Gastroesophageal sphincter (tissue), 4 donors: ENCODE measurements around the gene CPEB3. TPM values are rescaled to one million over a fixed set of nuclear protein-coding genes. Genes with fewer than 3 reads are reported as not detected.

ENCODE experiments used
- ATAC-seq: fragments of 150-250 bp; one replicate; pipeline ENCODE4 v1.9.1; 2016; ENCODE audit warnings: mild to moderate bottlenecking, moderate library complexity
- H3K27ac ChIP-seq, 4 donors: fragments of 200-600 bp; sonication (generic) in 3 of 4; 1 replicate in 3 of 4; 2 replicates in 1 of 4; pipeline ENCODE4 v1.5.1; 2016 to 2019
- H3K27me3 ChIP-seq: fragments of 200-600 bp; sonication (generic); one replicate; pipeline ENCODE4 v1.5.1; 2019
- H3K36me3 ChIP-seq, 2 donors: fragments of 200-600 bp; sonication (generic); one replicate each; pipeline ENCODE4 v1.5.1; 2019; ENCODE audit warnings: control low read depth in 1 of 2
- H3K4me1 ChIP-seq, 3 donors: fragments of 200-600 bp; sonication (generic); 1 replicate in 2 of 3; 2 replicates in 1 of 3; pipeline ENCODE4 v1.5.1; 2016 to 2019; ENCODE audit warnings: control low read depth in 2 of 3
- H3K4me3 ChIP-seq, 2 donors: fragments of 200-600 bp; sonication (generic); one replicate each; pipeline ENCODE4 v1.5.1; 2019; ENCODE audit warnings: mild to moderate bottlenecking in 1 of 2, moderate library complexity in 1 of 2
- H3K9me3 ChIP-seq, 3 donors: fragments of 200-600 bp; sonication (generic); one replicate each; pipeline ENCODE4 v1.5.1; 2017 to 2019; ENCODE audit warnings: control low read depth in 2 of 3
- EP300 ChIP-seq: sonication (generic); formaldehyde crosslinking; IDR thresholded peaks from one replicate; pipeline ENCODE4 v1.6.1; 2017; ENCODE audit warnings: antibody characterized with exemption, mild to moderate bottlenecking
- POLR2A ChIP-seq, 2 donors: fragments of 450-650 bp; IDR thresholded peaks; one replicate each; pipeline ENCODE4 v1.6.1; 2017; ENCODE audit warnings: antibody characterized with exemption in 2 of 2, mild to moderate bottlenecking in 2 of 2, moderate library complexity in 1 of 2
- POLR2AphosphoS5 ChIP-seq: sonication (generic); formaldehyde crosslinking; IDR thresholded peaks from one replicate; pipeline ENCODE4 v1.6.1; 2017; ENCODE audit warnings: antibody characterized with exemption
- WGBS, 2 donors: methylation state at CpG; one replicate each; pipeline ENCODE4 v1.1.5; 2018; ENCODE audit warnings: low coverage in 1 of 2; 5-methylcytosine and 5-hydroxymethylcytosine counted together
- total RNA-seq, 4 donors: library from RNA; depleted of rRNA; stranded (reverse); fragments of >200 nt; gene quantifications; one replicate each; pipeline ENCODE4 v1.1.0, GENCODE V29; 2016
- TF ChIP-seq, protein P1 (sequence below), 4 experiments: fragments of 200-600 bp in 2 of 4; fragments of 450-650 bp in 2 of 4; sonication (generic) in 1 of 4; IDR thresholded peaks; one replicate each; pipeline ENCODE4 v1.5.1; 2017 to 2019; ENCODE audit warnings: antibody characterized with exemption in 4 of 4, mild to moderate bottlenecking in 2 of 4, moderate library complexity in 2 of 4

Gene CPEB3
- total RNA-seq, 4 donors from 2014 or later, result 4.7 to 11.8 (median 9.7) TPM

DNA sequence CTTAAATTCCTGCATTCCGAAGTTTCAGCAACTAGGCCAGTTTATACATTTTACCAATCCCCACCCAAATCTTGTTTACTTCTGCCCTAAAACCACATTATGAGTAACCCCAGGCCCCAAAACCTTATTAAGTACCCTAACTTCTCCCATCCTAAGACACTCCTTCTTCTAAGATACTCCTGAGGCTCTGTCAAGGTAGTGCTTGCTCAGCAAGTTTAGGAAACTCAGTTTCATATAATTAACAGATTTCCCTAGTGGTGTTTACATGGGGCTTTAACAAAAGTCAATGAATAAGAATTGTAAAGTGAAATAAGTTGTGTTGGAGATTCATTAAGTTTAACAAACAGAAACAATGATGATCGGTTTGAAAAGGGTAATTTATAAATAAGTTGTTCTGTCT lies 77.8 kb downstream of the CPEB3 start:
- no peaks in the 10 kb centered on the region for H3K9me3 ChIP-seq
- no peaks in the 10 kb centered on the region for H3K27me3 ChIP-seq
- 83 to 85% methylated on average over 2 of the region's 2 CpGs for WGBS, 2 donors
- TF ChIP-seq EP300, result no peak
- TF ChIP-seq POLR2A (IDR thresholded peaks at IDR 0.05), result no peak
- TF ChIP-seq, protein P1, sequence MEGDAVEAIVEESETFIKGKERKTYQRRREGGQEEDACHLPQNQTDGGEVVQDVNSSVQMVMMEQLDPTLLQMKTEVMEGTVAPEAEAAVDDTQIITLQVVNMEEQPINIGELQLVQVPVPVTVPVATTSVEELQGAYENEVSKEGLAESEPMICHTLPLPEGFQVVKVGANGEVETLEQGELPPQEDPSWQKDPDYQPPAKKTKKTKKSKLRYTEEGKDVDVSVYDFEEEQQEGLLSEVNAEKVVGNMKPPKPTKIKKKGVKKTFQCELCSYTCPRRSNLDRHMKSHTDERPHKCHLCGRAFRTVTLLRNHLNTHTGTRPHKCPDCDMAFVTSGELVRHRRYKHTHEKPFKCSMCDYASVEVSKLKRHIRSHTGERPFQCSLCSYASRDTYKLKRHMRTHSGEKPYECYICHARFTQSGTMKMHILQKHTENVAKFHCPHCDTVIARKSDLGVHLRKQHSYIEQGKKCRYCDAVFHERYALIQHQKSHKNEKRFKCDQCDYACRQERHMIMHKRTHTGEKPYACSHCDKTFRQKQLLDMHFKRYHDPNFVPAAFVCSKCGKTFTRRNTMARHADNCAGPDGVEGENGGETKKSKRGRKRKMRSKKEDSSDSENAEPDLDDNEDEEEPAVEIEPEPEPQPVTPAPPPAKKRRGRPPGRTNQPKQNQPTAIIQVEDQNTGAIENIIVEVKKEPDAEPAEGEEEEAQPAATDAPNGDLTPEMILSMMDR (IDR thresholded peaks at IDR 0.05), result no peak
- no peak for TF ChIP-seq POLR2AphosphoS5
- peaks cover 0 to 9% of the 10 kb centered on the region in 2 donors for H3K36me3 ChIP-seq
- peaks cover 0 to 45% (median 6%) of the 10 kb centered on the region in 3 donors for H3K4me1 ChIP-seq
- no peak overlapping the region for H3K4me3 ChIP-seq
- no peak for ATAC-seq
- peak overlapping the region in 2 of 4 donors; percentile 30 to 73 for H3K27ac ChIP-seq

DNA sequence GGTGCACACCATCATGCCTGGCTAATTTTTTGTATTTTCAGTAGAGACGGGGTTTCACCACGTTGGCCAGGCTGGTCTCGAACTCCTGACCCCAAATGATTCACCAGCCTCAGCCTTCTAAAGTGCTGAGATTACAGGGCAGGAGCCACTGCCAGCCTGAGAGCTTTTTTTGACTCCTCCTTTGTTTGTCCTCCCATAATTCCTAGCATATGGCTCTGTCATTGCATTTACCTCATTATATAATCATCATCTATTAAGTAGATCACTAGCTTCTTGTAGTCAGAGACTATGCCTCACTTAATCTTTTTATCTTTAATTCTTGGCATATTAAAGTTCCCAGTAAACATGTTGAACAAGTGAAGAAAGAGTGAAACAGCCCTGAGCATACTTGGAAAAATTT lies 82.1 kb downstream of the CPEB3 start:
- TF ChIP-seq EP300 (no peak), POLR2A (IDR thresholded peaks at IDR 0.05) (no peak), POLR2AphosphoS5 (no peak)
- TF ChIP-seq, protein P1 (IDR thresholded peaks at IDR 0.05), result no peak
- peaks cover 0 to 7% of the 10 kb centered on the region in 2 donors for H3K36me3 ChIP-seq
- 43% methylated on average over 3 of the region's 3 CpGs; no CpG with 5 or more reads in 1 of the 2 donors for WGBS, 2 donors
- no peak for ATAC-seq
- H3K27ac ChIP-seq, result peak overlapping the region in 3 of 4 donors; percentile 55 to 73 (median 69)
- no peaks in the 10 kb centered on the region for H3K27me3 ChIP-seq
- no peak overlapping the region for H3K4me3 ChIP-seq
- peaks cover 0 to 51% (median 6%) of the 10 kb centered on the region in 3 donors for H3K4me1 ChIP-seq
- no peaks in the 10 kb centered on the region for H3K9me3 ChIP-seq

DNA sequence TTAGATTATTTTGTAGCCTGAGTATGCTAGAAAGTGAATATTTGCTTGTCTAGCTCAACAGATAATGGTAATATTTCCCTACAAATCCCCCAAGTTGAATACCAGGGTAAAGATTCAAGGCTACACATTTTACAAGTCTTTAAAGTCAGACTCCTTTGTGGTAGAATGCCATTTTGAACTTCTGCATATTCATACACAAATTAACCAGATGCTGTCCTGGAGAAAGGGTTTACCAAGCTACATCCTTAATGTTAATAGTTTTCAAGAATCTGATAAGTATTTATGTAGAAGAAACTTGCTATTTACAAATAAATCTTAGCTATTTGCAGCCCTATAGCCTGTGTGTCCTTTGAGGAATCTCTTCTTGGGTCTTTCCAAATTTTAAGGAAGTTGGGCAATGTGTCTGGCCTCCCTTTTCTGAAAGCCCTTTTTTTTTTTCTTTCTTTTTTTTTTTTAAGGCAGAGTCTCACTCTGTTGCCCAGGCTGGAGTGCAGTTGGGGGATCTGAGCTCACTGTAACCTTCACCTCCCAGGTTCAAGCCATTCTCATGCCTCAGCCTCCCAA lies 82.6 kb downstream of the CPEB3 start:
- Histone ChIP-seq H3K27me3 (no peaks in the 10 kb centered on the region), H3K9me3 (no peaks in the 10 kb centered on the region), H3K4me3 (no peak overlapping the region), H3K27ac (peak overlapping the region in 3 of 4 donors; percentile 55 to 73 (median 69)), H3K36me3 (peaks cover 0 to 7% of the 10 kb centered on the region in 2 donors), H3K4me1 (peaks cover 0 to 46% (median 6%) of the 10 kb centered on the region in 3 donors)
- TF ChIP-seq POLR2AphosphoS5 (no peak), POLR2A (IDR thresholded peaks at IDR 0.05) (no peak), EP300 (no peak)
- TF ChIP-seq, protein P1 (IDR thresholded peaks at IDR 0.05), result no peak
- ATAC-seq, result no peak

DNA sequence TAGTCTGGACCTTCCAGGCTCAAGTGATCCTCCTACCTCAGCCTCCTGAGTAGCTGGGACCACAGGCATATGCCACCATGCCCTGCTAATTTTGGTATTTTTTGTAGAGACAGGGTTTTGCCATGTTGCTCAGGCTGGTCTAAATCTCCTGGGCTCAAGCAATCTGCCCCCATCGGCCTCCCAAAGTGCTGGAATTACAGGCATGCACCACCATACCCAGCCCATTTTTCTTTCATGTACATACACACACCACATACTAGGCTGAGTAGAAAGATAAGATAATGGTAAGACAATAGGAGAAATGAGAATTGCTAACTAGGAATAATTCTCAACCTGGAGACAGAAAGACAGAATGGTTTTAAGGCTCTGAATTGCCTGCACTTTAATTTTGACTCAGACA lies 83.8 kb downstream of the CPEB3 start:
- H3K27me3 ChIP-seq, result no peaks in the 10 kb centered on the region
- H3K9me3 ChIP-seq, result no peaks in the 10 kb centered on the region
- no peak overlapping the region for H3K27ac ChIP-seq
- H3K36me3 ChIP-seq, result peaks cover 0 to 7% of the 10 kb centered on the region in 2 donors
- peaks cover 0 to 45% (median 6%) of the 10 kb centered on the region in 3 donors for H3K4me1 ChIP-seq
- WGBS, 2 donors, result 80 to 100% methylated on average over 1 of the region's 1 CpG
- H3K4me3 ChIP-seq, result no peak overlapping the region
- TF ChIP-seq POLR2AphosphoS5 (no peak), POLR2A (IDR thresholded peaks at IDR 0.05) (no peak), EP300 (no peak)
- TF ChIP-seq, protein P1 (IDR thresholded peaks at IDR 0.05), result no peak
- ATAC-seq, result no peak

DNA sequence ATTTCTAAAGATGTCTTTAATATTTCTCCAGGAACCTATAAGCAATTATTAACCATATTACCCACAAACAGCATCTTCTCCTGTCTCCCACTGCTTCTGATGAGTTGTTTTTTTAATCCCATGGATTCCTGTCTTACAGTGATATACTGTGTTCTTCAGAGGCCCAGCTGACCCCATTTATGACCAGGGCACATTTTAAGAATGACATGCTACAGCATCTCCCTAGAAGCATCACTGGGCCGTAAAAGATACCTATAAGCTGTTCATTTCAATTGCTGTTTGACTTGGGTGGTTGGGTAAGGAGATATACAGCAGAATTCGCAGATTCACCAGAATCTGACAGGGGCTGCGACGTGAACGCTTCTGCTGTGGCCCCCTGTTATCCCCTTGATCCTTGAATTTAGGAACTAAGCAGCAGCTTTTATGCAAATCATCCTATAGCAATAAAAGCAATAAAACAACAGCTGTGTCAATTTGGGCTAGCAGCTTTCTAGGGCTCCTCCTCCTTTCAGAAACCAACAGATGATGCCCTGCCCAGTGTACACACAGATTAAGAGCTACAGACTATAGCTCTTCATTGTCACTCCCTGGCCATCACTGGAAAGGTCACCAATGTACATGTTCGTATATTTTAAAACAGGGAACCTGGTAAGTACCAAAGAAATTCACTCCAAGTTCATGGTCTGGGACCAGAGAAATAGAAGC lies 86.8 kb downstream of the CPEB3 start:
- no peak for ATAC-seq

More for the DNA sequence above, 86.8 kb downstream of the CPEB3 start:
- peaks cover 0 to 7% of the 10 kb centered on the region in 2 donors for H3K36me3 ChIP-seq
- peaks cover 0 to 18% (median 6%) of the 10 kb centered on the region in 3 donors for H3K4me1 ChIP-seq
- no peak overlapping the region for H3K27ac ChIP-seq
- H3K27me3 ChIP-seq, result no peaks in the 10 kb centered on the region
- no peaks in the 10 kb centered on the region for H3K9me3 ChIP-seq
- TF ChIP-seq EP300, result no peak
- TF ChIP-seq, protein P1 (IDR thresholded peaks at IDR 0.05), result no peak
- TF ChIP-seq POLR2AphosphoS5, result no peak
- TF ChIP-seq POLR2A (IDR thresholded peaks at IDR 0.05), result no peak
- WGBS, 2 donors, result 89 to 96% methylated on average over 4 to 6 of the region's 6 CpGs
- no peak overlapping the region for H3K4me3 ChIP-seq
